ENCODE measurements around the gene SF3B4.

- TF ChIP-seq POLR2A (IDR thresholded peaks at IDR 0.05; ENCODE audit: extremely low read depth, insufficient read length) (no peak), CTCF (IDR thresholded peaks at IDR 0.05; ENCODE audit: low read depth, low read length) (no peak), MAX (IDR thresholded peaks at IDR 0.05; ENCODE audit: low read depth, low read length) (no peak), MYC (IDR thresholded peaks at IDR 0.05; ENCODE audit: low read depth, low read length) (no peak)
These were observed 21.0 kb downstream of the SF3B4 start for GRCh38 chr1:149906570-149907075.
